ENCODE results near the gene NEUROD2. TPM values are rescaled to one million over a fixed set of nuclear protein-coding genes. Genes with fewer than 3 reads are reported as not detected.
A peak's percentile ranks its signal among the peaks of the same experiment; 100 is the strongest.

Gene NEUROD2
- total RNA-seq, 1 donor from 2014 or later, result not detected

DNA sequence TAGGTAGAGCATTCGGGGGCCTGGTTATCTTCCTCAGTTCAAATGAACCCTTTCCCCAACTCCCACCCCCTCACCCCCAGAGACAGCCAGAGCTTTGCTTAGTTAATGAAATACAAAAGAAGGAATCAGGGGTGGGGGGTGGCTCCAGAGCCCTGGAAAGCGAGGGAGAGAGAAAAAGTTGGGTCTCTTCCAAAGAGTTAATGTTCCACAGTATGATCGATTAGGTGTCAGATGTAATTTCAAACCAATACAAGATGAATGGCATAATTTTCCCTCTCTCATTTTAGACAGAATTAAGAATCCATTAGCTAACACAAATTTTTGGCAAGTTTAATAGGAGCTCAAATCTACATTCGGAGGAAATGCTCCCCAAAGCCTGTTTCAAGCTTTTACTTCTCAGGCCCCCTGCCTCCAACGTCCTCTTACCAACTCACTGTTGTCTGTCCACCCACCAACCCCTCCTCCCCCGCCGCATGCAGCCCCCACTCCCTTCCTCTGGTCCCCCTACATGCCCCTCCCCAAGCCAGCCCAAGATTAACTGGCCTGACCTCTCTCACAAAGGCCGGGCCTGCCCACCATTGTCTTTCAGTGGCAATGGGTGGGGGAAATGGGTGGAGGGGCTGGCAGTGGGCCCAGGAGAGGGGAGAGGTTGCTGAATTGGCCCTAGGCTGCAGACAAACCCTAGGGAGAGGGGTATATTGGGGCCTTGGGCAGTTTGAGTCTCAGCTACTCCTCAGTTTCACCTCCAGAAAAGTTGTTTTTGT, 28.2 kb downstream of the NEUROD2 start:
- peak overlapping the region; percentile 69 for H3K4me3 Mint-ChIP-seq
- no peak overlapping the region for H3K27ac ChIP-seq
- H3K27me3 ChIP-seq, result peaks cover 20% of the 10 kb centered on the region
- no peaks in the 10 kb centered on the region for H3K79me2 ChIP-seq (ENCODE audit: low read depth)
- peak overlapping the region; percentile 16 for H3K27ac Mint-ChIP-seq
- peaks cover 25% of the 10 kb centered on the region for H3K4me1 ChIP-seq
- no peak overlapping the region for H3K9ac ChIP-seq
- H3K9me3 ChIP-seq (ENCODE audit: low read depth), result no peaks in the 10 kb centered on the region
- peak overlapping the region; percentile 22 for H3K4me3 ChIP-seq
- H3F3A ChIP-seq (ENCODE audit: low read depth), result peaks cover 27% of the 10 kb centered on the region
- peaks cover 3% of the 10 kb centered on the region for H4K20me1 ChIP-seq (ENCODE audit: low read depth)
- no peak overlapping the region for H2AFZ ChIP-seq (replicated peaks)
- H3K36me3 Mint-ChIP-seq, result no peaks in the 10 kb centered on the region
- H3K4me1 Mint-ChIP-seq, result peaks cover 30% of the 10 kb centered on the region
- no peaks in the 10 kb centered on the region for H3K9me3 Mint-ChIP-seq
- H3K36me3 ChIP-seq, result no peaks in the 10 kb centered on the region
- DNase-seq (ENCODE audit: low spot score), result peak; percentile 91
- TF ChIP-seq, protein P1, sequence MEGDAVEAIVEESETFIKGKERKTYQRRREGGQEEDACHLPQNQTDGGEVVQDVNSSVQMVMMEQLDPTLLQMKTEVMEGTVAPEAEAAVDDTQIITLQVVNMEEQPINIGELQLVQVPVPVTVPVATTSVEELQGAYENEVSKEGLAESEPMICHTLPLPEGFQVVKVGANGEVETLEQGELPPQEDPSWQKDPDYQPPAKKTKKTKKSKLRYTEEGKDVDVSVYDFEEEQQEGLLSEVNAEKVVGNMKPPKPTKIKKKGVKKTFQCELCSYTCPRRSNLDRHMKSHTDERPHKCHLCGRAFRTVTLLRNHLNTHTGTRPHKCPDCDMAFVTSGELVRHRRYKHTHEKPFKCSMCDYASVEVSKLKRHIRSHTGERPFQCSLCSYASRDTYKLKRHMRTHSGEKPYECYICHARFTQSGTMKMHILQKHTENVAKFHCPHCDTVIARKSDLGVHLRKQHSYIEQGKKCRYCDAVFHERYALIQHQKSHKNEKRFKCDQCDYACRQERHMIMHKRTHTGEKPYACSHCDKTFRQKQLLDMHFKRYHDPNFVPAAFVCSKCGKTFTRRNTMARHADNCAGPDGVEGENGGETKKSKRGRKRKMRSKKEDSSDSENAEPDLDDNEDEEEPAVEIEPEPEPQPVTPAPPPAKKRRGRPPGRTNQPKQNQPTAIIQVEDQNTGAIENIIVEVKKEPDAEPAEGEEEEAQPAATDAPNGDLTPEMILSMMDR (IDR thresholded peaks at IDR 0.05), result no peak
- no peak for TF ChIP-seq EZH2phosphoT487 (IDR thresholded peaks at IDR 0.05)
- TF ChIP-seq EZH2 (IDR thresholded peaks at IDR 0.05), result no peak
- H3K4me2 ChIP-seq, result peak overlapping the region; percentile 68
- peaks cover 19% of the 10 kb centered on the region for H3K27me3 Mint-ChIP-seq (ENCODE audit: insufficient read depth, low read depth)

DNA sequence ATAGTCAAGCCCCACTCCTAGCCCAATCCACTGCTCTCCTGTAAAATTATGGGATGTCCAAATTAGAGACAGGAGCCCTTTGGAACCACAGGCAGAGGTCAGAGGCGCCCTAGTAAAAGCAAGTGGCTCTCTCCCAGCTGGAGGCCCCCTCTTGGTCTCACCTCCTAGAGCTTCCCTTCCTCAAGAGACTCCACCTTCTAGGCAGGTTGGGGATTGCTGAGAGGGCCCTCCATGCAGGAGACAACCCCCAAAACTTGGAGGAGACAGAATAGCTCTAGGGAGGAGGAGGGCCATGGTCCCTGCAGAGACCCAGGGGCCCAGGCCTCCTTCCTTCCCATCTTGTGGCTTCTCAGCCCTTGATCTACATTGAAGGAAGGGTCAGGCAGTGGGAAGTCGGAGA, 29.4 kb downstream of the NEUROD2 start:
- no peaks in the 10 kb centered on the region for H3K79me2 ChIP-seq (ENCODE audit: low read depth)
- TF ChIP-seq EZH2phosphoT487 (IDR thresholded peaks at IDR 0.05) (no peak), EZH2 (IDR thresholded peaks at IDR 0.05) (no peak)
- TF ChIP-seq, protein P1 (IDR thresholded peaks at IDR 0.05), result no peak
- Mint-ChIP-seq H3K36me3 (no peaks in the 10 kb centered on the region), H3K27ac (no peak overlapping the region), H3K4me3 (no peak overlapping the region), H3K4me1 (peaks cover 35% of the 10 kb centered on the region), H3K9me3 (no peaks in the 10 kb centered on the region), H3K27me3 (ENCODE audit: insufficient read depth, low read depth) (peaks cover 22% of the 10 kb centered on the region)
- H3K36me3 ChIP-seq, result no peaks in the 10 kb centered on the region
- H3K27ac ChIP-seq, result no peak overlapping the region
- no peak overlapping the region for H3K9ac ChIP-seq
- H3K4me1 ChIP-seq, result peaks cover 29% of the 10 kb centered on the region
- H3K9me3 ChIP-seq (ENCODE audit: low read depth), result no peaks in the 10 kb centered on the region
- H2AFZ ChIP-seq (replicated peaks), result no peak overlapping the region
- H3K27me3 ChIP-seq, result peaks cover 21% of the 10 kb centered on the region
- H4K20me1 ChIP-seq (ENCODE audit: low read depth), result peaks cover 3% of the 10 kb centered on the region
- H3K4me3 ChIP-seq, result no peak overlapping the region
- no peak for DNase-seq (ENCODE audit: low spot score)
- peaks cover 34% of the 10 kb centered on the region for H3F3A ChIP-seq (ENCODE audit: low read depth)
- no peak overlapping the region for H3K4me2 ChIP-seq

DNA sequence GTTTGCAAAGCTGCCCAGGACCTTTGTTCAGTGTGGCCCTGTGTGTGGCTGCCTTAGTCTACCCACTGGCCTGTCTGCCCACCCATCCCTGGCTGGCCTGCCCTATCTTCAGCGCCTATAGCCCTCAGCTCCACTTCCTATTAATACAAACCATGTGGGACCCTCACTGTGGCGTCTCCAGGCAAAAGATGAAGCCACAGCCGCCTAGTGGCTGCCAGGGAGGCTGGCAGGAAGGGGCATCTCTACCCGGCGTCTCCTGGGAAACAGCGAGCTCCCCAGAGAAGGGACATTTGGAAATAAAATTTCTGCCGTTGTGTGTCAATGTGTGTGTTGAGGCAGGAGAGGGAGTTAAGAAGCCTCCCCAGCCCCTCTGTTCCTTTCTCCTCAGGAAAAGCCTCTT, 31.5 kb downstream of the NEUROD2 start:
- peaks cover 3% of the 10 kb centered on the region for H4K20me1 ChIP-seq (ENCODE audit: low read depth)
- no peak overlapping the region for H3K4me3 ChIP-seq
- no peak overlapping the region for H2AFZ ChIP-seq (replicated peaks)
- H3K4me2 ChIP-seq, result no peak overlapping the region
- peaks cover 29% of the 10 kb centered on the region for H3K4me1 ChIP-seq
- Mint-ChIP-seq H3K9me3 (no peaks in the 10 kb centered on the region), H3K4me3 (no peak overlapping the region), H3K27ac (no peak overlapping the region), H3K36me3 (peaks cover 5% of the 10 kb centered on the region), H3K27me3 (ENCODE audit: insufficient read depth, low read depth) (peaks cover 18% of the 10 kb centered on the region), H3K4me1 (peaks cover 38% of the 10 kb centered on the region)
- H3K27me3 ChIP-seq, result peaks cover 33% of the 10 kb centered on the region
- TF ChIP-seq EZH2phosphoT487 (IDR thresholded peaks at IDR 0.05) (no peak), EZH2 (IDR thresholded peaks at IDR 0.05) (no peak)
- TF ChIP-seq, protein P1 (IDR thresholded peaks at IDR 0.05), result peak; percentile 72
- H3K9me3 ChIP-seq (ENCODE audit: low read depth), result no peaks in the 10 kb centered on the region
- H3K9ac ChIP-seq, result no peak overlapping the region
- H3K36me3 ChIP-seq, result no peaks in the 10 kb centered on the region
- peak; percentile 69 for DNase-seq (ENCODE audit: low spot score)
- peaks cover 44% of the 10 kb centered on the region for H3F3A ChIP-seq (ENCODE audit: low read depth)
- H3K27ac ChIP-seq, result no peak overlapping the region
- no peaks in the 10 kb centered on the region for H3K79me2 ChIP-seq (ENCODE audit: low read depth)

Measured in neural progenitor cell (in vitro differentiated cells).